Peyer's patch (tissue), 4 donors: ENCODE data around the gene PSD2. TPM values are rescaled to one million over a fixed set of nuclear protein-coding genes. Genes with fewer than 3 reads are reported as not detected.
A peak's percentile ranks its signal among the peaks of the same experiment; 100 is the strongest.

ENCODE experiments used
- DNase-seq, 3 donors: peaks; one replicate each; pipeline ENCODE4 v3.0.0-alpha.2; 2017 to 2019
- H3K27ac ChIP-seq, 4 donors: fragments of 200-600 bp; sonication (generic); one replicate each; pipeline ENCODE4 v1.5.1; 2016 to 2019
- H3K27me3 ChIP-seq, 2 donors: fragments of 200-600 bp; sonication (generic); one replicate each; pipeline ENCODE4 v1.5.1; 2019
- H3K36me3 ChIP-seq, 3 donors: fragments of 200-600 bp; sonication (generic); one replicate each; pipeline ENCODE4 v1.5.1; 2016 to 2019
- H3K4me1 ChIP-seq, 4 donors: fragments of 200-600 bp; sonication (generic); one replicate each; pipeline ENCODE4 v1.5.1; 2016 to 2019
- H3K4me3 ChIP-seq, 4 donors: fragments of 200-600 bp; sonication (generic); 1 replicate in 3 of 4; 2 replicates in 1 of 4; pipeline ENCODE4 v1.5.1; 2016 to 2019; ENCODE audit warnings: mild to moderate bottlenecking in 1 of 4
- H3K9me3 ChIP-seq, 4 donors: fragments of 200-600 bp; sonication (generic); one replicate each; pipeline ENCODE4 v1.5.1; 2016 to 2019; ENCODE audit warnings: mild to moderate bottlenecking in 1 of 4
- POLR2A ChIP-seq, 2 donors: fragments of 450-650 bp; IDR thresholded peaks; one replicate each; pipeline ENCODE4 v1.5.1; 2017; ENCODE audit warnings: antibody characterized with exemption in 2 of 2, mild to moderate bottlenecking in 2 of 2, moderate library complexity in 2 of 2
- total RNA-seq, 4 donors: library from RNA; depleted of rRNA; stranded (reverse); fragments of >200 nt; gene quantifications; one replicate each; pipeline ENCODE4 v1.1.0, GENCODE V29; 2016
- TF ChIP-seq, protein P1 (sequence below), 6 experiments: fragments of 450-650 bp in 4 of 6; fragments of 200-600 bp in 2 of 6; sonication (generic) in 1 of 6; IDR thresholded peaks; one replicate each; pipeline ENCODE4 v1.5.1; 2017 to 2019; ENCODE audit warnings: antibody characterized with exemption in 6 of 6, mild to moderate bottlenecking in 3 of 6, moderate library complexity in 1 of 6

Gene PSD2
- total RNA-seq, 4 donors from 2014 or later, result not detected

GRCh38 chr5:139807647-139808030, 12.0 kb downstream of the PSD2 start:
- H3K27ac ChIP-seq, result no peak overlapping the region
- DNase-seq, result peak in 1 of 3 donors; percentile 3
- TF ChIP-seq POLR2A (IDR thresholded peaks at IDR 0.05), result no peak
- TF ChIP-seq, protein P1, sequence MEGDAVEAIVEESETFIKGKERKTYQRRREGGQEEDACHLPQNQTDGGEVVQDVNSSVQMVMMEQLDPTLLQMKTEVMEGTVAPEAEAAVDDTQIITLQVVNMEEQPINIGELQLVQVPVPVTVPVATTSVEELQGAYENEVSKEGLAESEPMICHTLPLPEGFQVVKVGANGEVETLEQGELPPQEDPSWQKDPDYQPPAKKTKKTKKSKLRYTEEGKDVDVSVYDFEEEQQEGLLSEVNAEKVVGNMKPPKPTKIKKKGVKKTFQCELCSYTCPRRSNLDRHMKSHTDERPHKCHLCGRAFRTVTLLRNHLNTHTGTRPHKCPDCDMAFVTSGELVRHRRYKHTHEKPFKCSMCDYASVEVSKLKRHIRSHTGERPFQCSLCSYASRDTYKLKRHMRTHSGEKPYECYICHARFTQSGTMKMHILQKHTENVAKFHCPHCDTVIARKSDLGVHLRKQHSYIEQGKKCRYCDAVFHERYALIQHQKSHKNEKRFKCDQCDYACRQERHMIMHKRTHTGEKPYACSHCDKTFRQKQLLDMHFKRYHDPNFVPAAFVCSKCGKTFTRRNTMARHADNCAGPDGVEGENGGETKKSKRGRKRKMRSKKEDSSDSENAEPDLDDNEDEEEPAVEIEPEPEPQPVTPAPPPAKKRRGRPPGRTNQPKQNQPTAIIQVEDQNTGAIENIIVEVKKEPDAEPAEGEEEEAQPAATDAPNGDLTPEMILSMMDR (IDR thresholded peaks at IDR 0.05), result no peak
- H3K4me1 ChIP-seq, result no peaks in the 10 kb centered on the region
- H3K4me3 ChIP-seq, result no peak overlapping the region
- H3K9me3 ChIP-seq, result no peaks in the 10 kb centered on the region
- no peaks in the 10 kb centered on the region for H3K36me3 ChIP-seq
- no peaks in the 10 kb centered on the region for H3K27me3 ChIP-seq

- peak in 1 of 3 donors; percentile 46 for DNase-seq
- Histone ChIP-seq H3K27ac (no peak overlapping the region), H3K9me3 (no peaks in the 10 kb centered on the region), H3K36me3 (no peaks in the 10 kb centered on the region), H3K4me3 (no peak overlapping the region), H3K4me1 (no peaks in the 10 kb centered on the region), H3K27me3 (no peaks in the 10 kb centered on the region)
- no peak for TF ChIP-seq POLR2A (IDR thresholded peaks at IDR 0.05)
- TF ChIP-seq, protein P1 (IDR thresholded peaks at IDR 0.05), result no peak
These were observed 13.1 kb downstream of the PSD2 start for GRCh38 chr5:139808481-139809330.

GRCh38 chr5:139809331-139809810, 13.8 kb downstream of the PSD2 start:
- Histone ChIP-seq H3K36me3 (no peaks in the 10 kb centered on the region), H3K4me1 (no peaks in the 10 kb centered on the region), H3K27me3 (no peaks in the 10 kb centered on the region), H3K9me3 (no peaks in the 10 kb centered on the region), H3K4me3 (no peak overlapping the region), H3K27ac (no peak overlapping the region)
- DNase-seq, result peak in 1 of 3 donors; percentile 27
- TF ChIP-seq POLR2A (IDR thresholded peaks at IDR 0.05), result no peak
- TF ChIP-seq, protein P1 (IDR thresholded peaks at IDR 0.05), result no peak

GRCh38 chr5:139810341-139811273, 15.0 kb downstream of the PSD2 start:
- Histone ChIP-seq H3K27me3 (no peaks in the 10 kb centered on the region), H3K9me3 (no peaks in the 10 kb centered on the region), H3K36me3 (no peaks in the 10 kb centered on the region), H3K4me3 (no peak overlapping the region), H3K4me1 (no peaks in the 10 kb centered on the region), H3K27ac (no peak overlapping the region)
- TF ChIP-seq POLR2A (IDR thresholded peaks at IDR 0.05), result no peak
- TF ChIP-seq, protein P1 (IDR thresholded peaks at IDR 0.05), result no peak
- DNase-seq, result peak in 1 of 3 donors; percentile 39

DNA sequence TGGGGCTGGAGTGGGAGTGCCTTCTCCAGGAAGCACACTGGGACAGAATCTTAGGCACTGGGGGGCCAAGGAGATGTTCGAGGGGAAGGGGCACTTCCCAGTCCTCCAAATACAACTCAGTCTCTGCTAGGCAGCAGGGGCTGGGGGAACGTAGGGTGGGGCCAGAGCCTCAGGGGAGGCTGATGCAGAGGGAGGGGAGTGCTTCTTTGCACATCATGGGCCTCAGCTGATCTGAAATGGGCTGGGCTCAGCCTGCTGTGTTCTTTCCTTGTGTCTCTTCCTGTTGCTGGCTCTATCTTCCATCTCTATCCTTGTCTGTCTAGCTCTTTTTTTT, 15.6 kb downstream of the PSD2 start:
- Histone ChIP-seq H3K4me3 (no peak overlapping the region), H3K27ac (no peak overlapping the region)
- TF ChIP-seq POLR2A (IDR thresholded peaks at IDR 0.05), result no peak
- TF ChIP-seq, protein P1 (IDR thresholded peaks at IDR 0.05), result no peak

More for the DNA sequence above, 15.6 kb downstream of the PSD2 start:
- Histone ChIP-seq H3K4me1 (no peaks in the 10 kb centered on the region), H3K36me3 (no peaks in the 10 kb centered on the region), H3K9me3 (no peaks in the 10 kb centered on the region), H3K27me3 (no peaks in the 10 kb centered on the region)
- peak in 1 of 3 donors; percentile 13 for DNase-seq
